Cerebellar nuclear complex (tissue), 1 donor: ENCODE results near the gene CLRN3.

ENCODE experiments used
- DNase-seq, 2 experiments: peaks; one replicate each; lab custom pipeline; 2025; lab: John Stamatoyannopoulos, UW

CLRN3 gene

GRCh38 chr10:127874671-127875448 lies 17.9 kb downstream of the CLRN3 start:
- DNase-seq, result no peak

GRCh38 chr10:127873901-127874470 lies 18.8 kb downstream of the CLRN3 start:
- no peak for DNase-seq

- DNase-seq, result no peak
These were observed 19.7 kb downstream of the CLRN3 start for GRCh38 chr10:127872871-127873600.

- DNase-seq, result no peak
These were observed 20.6 kb downstream of the CLRN3 start for GRCh38 chr10:127872011-127872761.

GRCh38 chr10:127871631-127872010 lies 21.1 kb downstream of the CLRN3 start:
- no peak for DNase-seq

GRCh38 chr10:127869329-127869728 lies 23.4 kb downstream of the CLRN3 start:
- DNase-seq, result no peak

- no peak for DNase-seq
These were observed 24.9 kb downstream of the CLRN3 start for GRCh38 chr10:127867805-127868204.

GRCh38 chr10:127866276-127867013 lies 26.3 kb downstream of the CLRN3 start:
- no peak for DNase-seq

GRCh38 chr10:127863231-127863825 lies 29.4 kb downstream of the CLRN3 start:
- DNase-seq, result no peak

GRCh38 chr10:127860592-127860991 lies 32.1 kb downstream of the CLRN3 start:
- DNase-seq, result no peak

GRCh38 chr10:127855976-127856375 lies 36.8 kb downstream of the CLRN3 start:
- DNase-seq, result no peak

- DNase-seq, result no peak
These were observed 37.2 kb downstream of the CLRN3 start for GRCh38 chr10:127855591-127855881.

- no peak for DNase-seq
These were observed 37.8 kb downstream of the CLRN3 start for GRCh38 chr10:127854769-127855590.

GRCh38 chr10:127853868-127854768 lies 38.6 kb downstream of the CLRN3 start:
- DNase-seq, result no peak

GRCh38 chr10:127852456-127852855 lies 40.3 kb downstream of the CLRN3 start:
- DNase-seq, result no peak

GRCh38 chr10:127851661-127852194 lies 41.0 kb downstream of the CLRN3 start:
- DNase-seq, result no peak

GRCh38 chr10:127850944-127851343 lies 41.8 kb downstream of the CLRN3 start:
- no peak for DNase-seq

GRCh38 chr10:127849921-127850320 lies 42.8 kb downstream of the CLRN3 start:
- no peak for DNase-seq

GRCh38 chr10:127849224-127849623 lies 43.5 kb downstream of the CLRN3 start:
- DNase-seq, result no peak
